Pancreas (tissue), 10 donors: ENCODE data around the gene PIN4. TPM values are rescaled to one million over a fixed set of nuclear protein-coding genes. Genes with fewer than 3 reads are reported as not detected.
"Not testable (repeated sequence)": the region's sequence is repeated elsewhere in the genome, so short reads cannot be mapped to it uniquely, and the experiment has no call there.

ENCODE experiments used
- ATAC-seq, 4 donors: fragments of 200-7000 bp; cut with Tn5 transposase; one replicate each; pipeline versions ENCODE4 v1.8.0 to v1.9.1; 2020; ENCODE audit warnings: mild to moderate bottlenecking in 4 of 4, moderate library complexity in 4 of 4
- DNase-seq, 6 donors: peaks; one replicate each; pipeline ENCODE4 v3.0.0-alpha.2; 2020
- FAIRE-seq: peaks from 2 replicates; lab custom pipeline; 2012; peaks lifted over from hg19 to GRCh38; lab: Jason Lieb, UNC
- H3K27ac ChIP-seq, 4 donors: fragments of 200-600 bp; sonication (generic); 1 replicate in 3 of 4; 2 replicates in 1 of 4; pipeline versions ENCODE4 v1.5.0 to v1.8.0; 2020
- H3K27me3 ChIP-seq, 4 donors: fragments of 200-600 bp; one replicate each; pipeline ENCODE4 v1.8.0; 2021
- H3K36me3 ChIP-seq, 3 donors: fragments of 200-600 bp; sonication (generic) in 1 of 3; one replicate each; pipeline versions ENCODE4 v1.5.0 to v1.8.0; 2020 to 2021
- H3K4me1 ChIP-seq, 3 donors: fragments of 200-600 bp; one replicate each; pipeline ENCODE4 v1.8.0; 2021
- H3K4me3 ChIP-seq, 4 donors: fragments of 200-600 bp; sonication (generic) in 2 of 4; one replicate each; pipeline versions ENCODE4 v1.5.0 to v1.8.0; 2020 to 2021
- H3K9me3 ChIP-seq, 4 donors: fragments of 200-600 bp; one replicate each; pipeline ENCODE4 v1.8.0; 2021
- CTCF ChIP-seq, 4 donors: fragments of 200-600 bp; sonication (generic) in 3 of 4; IDR thresholded peaks; one replicate each; pipeline versions ENCODE4 v1.5.0 to v1.8.0; 2021; ENCODE audit warnings: antibody characterized with exemption in 4 of 4
- WGBS, 2 donors: extraction: QIAGEN DNeasy Blood & Tissue Kit; methylation state at CpG; one replicate each; pipeline ENCODE4 v1.1.7; 2013; 5-methylcytosine and 5-hydroxymethylcytosine counted together
- intact Hi-C, 3 donors: fragments of 100-400 bp; cut with DNase I; formaldehyde crosslinking; loops; one replicate each; pipeline versions ENCODE4 v1.11.1 to v1.14.2; 2022
- polyA plus RNA-seq, 2 donors: library from polyadenylated mRNA; stranded (reverse); fragments of 200-250 nt; gene quantifications; one replicate each; pipeline ENCODE4 v1.2.3, GENCODE V29; 2013
- total RNA-seq, 6 donors: library from RNA; stranded (reverse); fragmentation: NEBNext Ultra II Directional in 4 of 6; extraction: Animal tissue kit (Norgen Biotek cat#: 25700) in 4 of 6; gene quantifications; one replicate each; pipeline versions ENCODE4 v1.2.1 to v1.2.4, GENCODE V29; 2021 to 2023
- donor health status: healthy with polysubstance abuse.
- donor health status: DM: no; HTN: no; CAD: no; lungs with moderate emphysema.
- donor health status: DM: no; HTN: no; CAD: no.
- donor health status: control.
- donor health status: control.
- donor health status: Bipolar disorder and iron deficiency.
- donor health status: DM: yes; HTN: yes; CAD: no.
- donor health status: DM: no; HTN: no; CAD: no.
- donor health status: DM: no; HTN: no; CAD: no.
- donor health status: DM: yes; HTN: yes; CAD: no.

Gene PIN4
- total and polyA plus RNA-seq, 8 donors: 3.6 to 13.4 (median 4.2) TPM

GRCh38 chrX:72207366-72207765 is 25.8 kb downstream of the PIN4 start:
- Histone ChIP-seq H3K27ac (no peak overlapping the region), H3K9me3 (no peaks in the 10 kb centered on the region), H3K27me3 (no peaks in the 10 kb centered on the region), H3K4me3 (no peak overlapping the region), H3K4me1 (no peaks in the 10 kb centered on the region), H3K36me3 (no peaks in the 10 kb centered on the region)
- 83 to 96% methylated on average over 4 of the region's 4 CpGs for WGBS, 2 donors
- FAIRE-seq (no peak), ATAC-seq (no peak), DNase-seq (no peak)
- TF ChIP-seq CTCF (IDR thresholded peaks at IDR 0.05): no peak
- intact Hi-C loops: no loop called here

DNA sequence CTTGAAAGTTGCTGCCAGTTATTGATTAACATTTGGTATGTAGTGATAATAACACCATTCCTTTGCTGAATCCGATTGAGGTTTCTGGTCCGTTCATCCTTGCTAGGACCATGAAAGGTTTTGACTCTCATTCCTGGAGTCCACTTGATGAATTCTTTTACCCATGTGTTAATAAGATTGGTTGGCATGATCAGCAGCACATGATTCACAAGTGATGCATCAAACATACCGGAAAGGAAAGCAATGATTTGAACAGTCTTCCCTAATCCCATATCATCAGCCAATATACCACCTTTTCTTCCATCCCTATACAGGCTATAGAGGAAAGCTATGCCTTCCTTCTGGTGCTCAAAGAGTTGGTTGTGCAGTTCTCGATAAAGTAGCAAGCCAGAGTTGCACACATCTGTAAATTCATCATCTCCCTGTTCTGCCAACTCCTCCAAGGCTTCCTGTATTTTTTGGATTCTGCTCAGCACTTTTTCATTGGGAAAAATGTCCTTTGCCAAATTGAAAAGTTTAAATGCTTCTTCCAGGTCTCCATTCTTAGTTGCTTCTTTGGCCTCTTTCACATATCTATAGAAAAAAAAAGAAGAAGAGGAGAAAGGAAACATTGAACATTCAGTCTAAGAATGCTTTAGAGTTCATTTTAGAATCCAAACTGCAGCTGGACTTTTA is 26.7 kb downstream of the PIN4 start:
- Histone ChIP-seq H3K4me1 (no peaks in the 10 kb centered on the region), H3K36me3 (no peaks in the 10 kb centered on the region), H3K4me3 (no peak overlapping the region), H3K27ac (no peak overlapping the region), H3K27me3 (no peaks in the 10 kb centered on the region), H3K9me3 (no peaks in the 10 kb centered on the region)
- no peak for TF ChIP-seq CTCF (IDR thresholded peaks at IDR 0.05)
- ATAC-seq: no peak
- FAIRE-seq: no peak
- DNase-seq: no peak
- intact Hi-C loops: no loop called here
- 81 to 86% methylated on average over 4 of the region's 4 CpGs for WGBS, 2 donors

DNA sequence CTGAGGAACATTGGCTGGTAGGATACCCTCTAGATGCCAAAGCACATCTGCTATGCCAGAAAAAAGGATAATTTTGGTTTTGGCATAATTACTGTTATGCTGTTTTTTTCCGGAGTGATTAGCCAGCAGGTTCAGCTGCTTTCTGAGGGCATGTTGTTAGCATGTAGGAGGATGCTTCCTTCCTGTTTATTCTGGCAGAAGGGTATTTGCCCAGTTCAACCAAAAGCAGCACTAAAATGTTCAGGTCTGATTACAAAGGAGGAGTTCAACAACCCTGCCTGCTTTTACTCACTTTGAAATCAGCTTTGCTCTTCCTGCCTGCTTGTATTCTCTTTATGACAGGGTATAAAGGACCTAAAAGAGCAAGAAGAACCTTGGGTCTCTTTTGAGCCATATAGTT is 35.4 kb downstream of the PIN4 start:
- H3K4me3 ChIP-seq: no peak overlapping the region
- no peak for FAIRE-seq
- DNase-seq: no peak
- H3K27me3 ChIP-seq: no peaks in the 10 kb centered on the region
- no peaks in the 10 kb centered on the region for H3K9me3 ChIP-seq
- H3K4me1 ChIP-seq: no peaks in the 10 kb centered on the region
- intact Hi-C loops: no loop called here
- no peak for ATAC-seq
- TF ChIP-seq CTCF (IDR thresholded peaks at IDR 0.05): no peak
- no peak overlapping the region for H3K27ac ChIP-seq
- 71% methylated on average over 1 of the region's 1 CpG for WGBS, 2 donors
- no peaks in the 10 kb centered on the region for H3K36me3 ChIP-seq

DNA sequence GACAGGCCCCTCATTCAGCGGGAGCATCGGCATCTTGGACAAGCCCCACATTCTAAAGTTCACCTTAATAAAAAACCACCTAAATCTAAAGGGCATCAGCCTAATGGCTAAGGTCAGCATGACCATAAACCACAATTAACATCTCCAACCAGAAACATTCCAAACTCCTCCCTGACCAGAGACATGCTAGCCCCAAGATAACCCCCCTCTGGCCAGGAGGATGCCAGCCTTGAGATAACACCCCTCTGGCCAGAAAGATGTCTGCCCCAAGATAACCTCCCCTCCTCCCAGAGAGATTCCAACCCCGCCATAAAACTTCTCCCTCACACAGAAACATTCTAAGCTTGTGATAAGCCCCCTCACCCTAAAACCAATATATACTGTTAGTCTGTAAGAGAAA is 38.8 kb downstream of the PIN4 start:
- H3K27me3 ChIP-seq, H3K4me1 ChIP-seq, intact Hi-C loops, H3K4me3 ChIP-seq, DNase-seq, H3K9me3 ChIP-seq, H3K27ac ChIP-seq, ATAC-seq, H3K36me3 ChIP-seq, FAIRE-seq: not testable (repeated sequence)
- 93 to 98% methylated on average over 3 of the region's 3 CpGs for WGBS, 2 donors

- Histone ChIP-seq H3K27me3 (no peaks in the 10 kb centered on the region), H3K9me3 (no peaks in the 10 kb centered on the region), H3K36me3 (no peaks in the 10 kb centered on the region), H3K4me3 (no peak overlapping the region), H3K4me1 (no peaks in the 10 kb centered on the region), H3K27ac (no peak overlapping the region)
- ATAC-seq: no peak
- intact Hi-C loops: no loop called here
- WGBS, 2 donors: 88 to 91% methylated on average over 3 of the region's 3 CpGs
- no peak for DNase-seq
- no peak for TF ChIP-seq CTCF (IDR thresholded peaks at IDR 0.05)
- FAIRE-seq: no peak
Observed at GRCh38 chrX:72230290-72230689, 48.7 kb downstream of the PIN4 start.
